ENCODE results near the gene SLC17A1.

The SLC17A1 gene

GRCh38 chr6:25866011-25866410, 34.2 kb upstream of the SLC17A1 start:
- no peak overlapping the region for H3K9ac ChIP-seq (ENCODE audit: low read length)
- no peaks in the 10 kb centered on the region for H4K20me1 ChIP-seq (ENCODE audit: low read depth, low read length)
- H3K79me2 ChIP-seq (ENCODE audit: insufficient read depth, low read length): no peaks in the 10 kb centered on the region
- no peaks in the 10 kb centered on the region for H3F3A ChIP-seq (ENCODE audit: insufficient read depth)
- H3K36me3 ChIP-seq (ENCODE audit: low read length): no peaks in the 10 kb centered on the region
- no peak overlapping the region for H3K4me3 ChIP-seq (ENCODE audit: insufficient read depth, low read length, poor library complexity, severe bottlenecking)
- H3K9me3 ChIP-seq (ENCODE audit: insufficient read depth, low read length): no peaks in the 10 kb centered on the region
- no peak overlapping the region for H3K27ac ChIP-seq (ENCODE audit: low read depth, low read length)
- H3K9me2 ChIP-seq (replicated peaks; ENCODE audit: insufficient read depth, low read length): no peaks in the 10 kb centered on the region
- H2AFZ ChIP-seq (ENCODE audit: low read depth, low read length, severe bottlenecking): no peak overlapping the region
- TF ChIP-seq EZH2phosphoT487 (conservative IDR thresholded peaks at IDR 0.05; ENCODE audit: low read length) (no peak), CTCF (IDR thresholded peaks at IDR 0.05; ENCODE audit: insufficient read depth, low read length, poor library complexity, severe bottlenecking) (no peak)
- no peaks in the 10 kb centered on the region for H3K27me3 ChIP-seq (ENCODE audit: low read length)
- no peak overlapping the region for H3K4me2 ChIP-seq (ENCODE audit: low read depth, low read length, poor library complexity, severe bottlenecking)

- no peak overlapping the region for H3K4me3 ChIP-seq (ENCODE audit: insufficient read depth, low read length, poor library complexity, severe bottlenecking)
- H3K27me3 ChIP-seq (ENCODE audit: low read length): no peaks in the 10 kb centered on the region
- no peaks in the 10 kb centered on the region for H3K36me3 ChIP-seq (ENCODE audit: low read length)
- TF ChIP-seq CTCF (IDR thresholded peaks at IDR 0.05; ENCODE audit: insufficient read depth, low read length, poor library complexity, severe bottlenecking) (no peak), EZH2phosphoT487 (conservative IDR thresholded peaks at IDR 0.05; ENCODE audit: low read length) (no peak)
- H3K9ac ChIP-seq (ENCODE audit: low read length): no peak overlapping the region
- H3K4me2 ChIP-seq (ENCODE audit: low read depth, low read length, poor library complexity, severe bottlenecking): no peak overlapping the region
- no peaks in the 10 kb centered on the region for H3K79me2 ChIP-seq (ENCODE audit: insufficient read depth, low read length)
- no peaks in the 10 kb centered on the region for H4K20me1 ChIP-seq (ENCODE audit: low read depth, low read length)
- no peaks in the 10 kb centered on the region for H3F3A ChIP-seq (ENCODE audit: insufficient read depth)
- no peak overlapping the region for H2AFZ ChIP-seq (ENCODE audit: low read depth, low read length, severe bottlenecking)
- H3K9me2 ChIP-seq (replicated peaks; ENCODE audit: insufficient read depth, low read length): no peaks in the 10 kb centered on the region
- no peak overlapping the region for H3K27ac ChIP-seq (ENCODE audit: low read depth, low read length)
- H3K9me3 ChIP-seq (ENCODE audit: insufficient read depth, low read length): no peaks in the 10 kb centered on the region
Measured at GRCh38 chr6:25863360-25863759, 31.5 kb upstream of the SLC17A1 start.

GRCh38 chr6:25862199-25862598, 30.3 kb upstream of the SLC17A1 start:
- H2AFZ ChIP-seq (ENCODE audit: low read depth, low read length, severe bottlenecking): no peak overlapping the region
- H3K4me2 ChIP-seq (ENCODE audit: low read depth, low read length, poor library complexity, severe bottlenecking): no peak overlapping the region
- H3K9ac ChIP-seq (ENCODE audit: low read length): no peak overlapping the region
- TF ChIP-seq CTCF (IDR thresholded peaks at IDR 0.05; ENCODE audit: insufficient read depth, low read length, poor library complexity, severe bottlenecking) (no peak), EZH2phosphoT487 (conservative IDR thresholded peaks at IDR 0.05; ENCODE audit: low read length) (no peak)
- H3K79me2 ChIP-seq (ENCODE audit: insufficient read depth, low read length): no peaks in the 10 kb centered on the region
- no peaks in the 10 kb centered on the region for H3K9me2 ChIP-seq (replicated peaks; ENCODE audit: insufficient read depth, low read length)
- no peaks in the 10 kb centered on the region for H3K36me3 ChIP-seq (ENCODE audit: low read length)
- H4K20me1 ChIP-seq (ENCODE audit: low read depth, low read length): no peaks in the 10 kb centered on the region
- H3F3A ChIP-seq (ENCODE audit: insufficient read depth): no peaks in the 10 kb centered on the region
- no peak overlapping the region for H3K4me3 ChIP-seq (ENCODE audit: insufficient read depth, low read length, poor library complexity, severe bottlenecking)
- no peak overlapping the region for H3K27ac ChIP-seq (ENCODE audit: low read depth, low read length)
- H3K9me3 ChIP-seq (ENCODE audit: insufficient read depth, low read length): no peaks in the 10 kb centered on the region
- H3K27me3 ChIP-seq (ENCODE audit: low read length): no peaks in the 10 kb centered on the region
